Ishikawa (cell line): ENCODE data around the gene OPCML.

ENCODE experiments used
- CEBPB ChIP-seq: IDR thresholded peaks from 2 replicates; pipeline ENCODE4 v1.6.1; 2012
- EGR1 ChIP-seq: IDR thresholded peaks from 2 replicates; pipeline ENCODE4 v1.6.1; 2012
- EP300 ChIP-seq: IDR thresholded peaks from 2 replicates; pipeline ENCODE4 v1.6.1; 2012; ENCODE audit warnings: borderline replicate concordance
- FOXM1 ChIP-seq: IDR thresholded peaks from 2 replicates; pipeline ENCODE4 v1.6.1; 2012; ENCODE audit warnings: low read depth, borderline replicate concordance
- RAD21 ChIP-seq: IDR thresholded peaks from 2 replicates; pipeline ENCODE4 v1.6.1; 2012; ENCODE audit warnings: low read depth
- REST ChIP-seq: IDR thresholded peaks from 2 replicates; pipeline ENCODE4 v1.6.1; 2012; ENCODE audit warnings: low read depth, mild to moderate bottlenecking
- ZBTB7A ChIP-seq: IDR thresholded peaks from 2 replicates; pipeline ENCODE4 v1.6.1; 2012; ENCODE audit warnings: low read depth

DNA sequence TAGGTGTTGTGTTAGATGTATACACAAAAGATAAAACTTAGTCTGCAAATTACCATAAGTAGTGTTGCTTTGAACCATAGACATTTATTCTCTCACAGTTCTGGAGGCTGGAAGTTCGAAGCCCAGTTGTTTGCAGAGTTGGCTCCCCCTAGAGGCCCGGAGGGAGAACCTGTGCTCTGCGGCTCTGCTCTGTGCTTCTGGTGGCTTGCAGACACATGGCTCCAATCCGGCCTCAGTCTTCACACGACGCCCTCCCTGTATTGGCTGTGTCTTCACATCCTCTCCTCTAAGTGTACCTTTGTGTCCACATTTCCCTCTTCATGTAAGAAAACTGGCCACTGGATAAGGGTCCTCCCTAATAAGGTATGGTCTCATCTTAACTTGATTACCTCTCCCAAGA lies 128.4 kb downstream of the OPCML start:
- TF ChIP-seq EGR1 (no peak), CEBPB (no peak), RAD21 (peak; percentile 11; the same call in 1 of the 2 replicates), REST (no peak), EP300 (no peak), FOXM1 (no peak), ZBTB7A (no peak)
